HL-60 (cell line): ENCODE results near the gene SLC39A9.

ENCODE experiments used
- DNase-seq, 2 experiments: peaks; one replicate each; pipeline ENCODE4 v3.0.0-alpha.2; 2010 to 2020; ENCODE audit warnings: low read depth in 1 of 2, low spot score in 1 of 2
- H3K27ac ChIP-seq: fragments of 250-450 bp; sonication (Bioruptor Pico); replicated peaks from 2 replicates; pipeline ENCODE4 v1.5.1; 2020; ENCODE audit warnings: mild to moderate bottlenecking, moderate library complexity
- H3K27me3 ChIP-seq: fragments of 250-450 bp; sonication (Bioruptor Pico); 2 replicates; pipeline ENCODE4 v1.5.1; 2021; ENCODE audit warnings: mild to moderate bottlenecking, moderate library complexity; ENCODE audit not compliant: insufficient read depth, poor library complexity, severe bottlenecking
- H3K4me3 ChIP-seq: replicated peaks from 2 replicates; pipeline ENCODE4 v1.5.1; 2011; ENCODE audit warnings: mild to moderate bottlenecking, control low read depth, low read length; ENCODE audit not compliant: insufficient read depth
- GABPA ChIP-seq: IDR thresholded peaks from 2 replicates; pipeline ENCODE4 v1.6.1; 2012; ENCODE audit warnings: low read depth
- POLR2AphosphoS5 ChIP-seq: IDR thresholded peaks from 2 replicates; pipeline ENCODE4 v1.6.1; 2012; ENCODE audit warnings: low read depth
- SPI1 ChIP-seq: IDR thresholded peaks from 2 replicates; pipeline ENCODE4 v1.6.1; 2012; ENCODE audit warnings: low read depth, mild to moderate bottlenecking, borderline replicate concordance
- TF ChIP-seq, protein P1 (sequence below): IDR thresholded peaks from one replicate; pipeline ENCODE4 v1.5.1; 2011; ENCODE audit warnings: low read length, control low read depth, inconsistent platforms; ENCODE audit not compliant: insufficient read depth
- TF ChIP-seq, protein P2 (sequence below): IDR thresholded peaks from 2 replicates; pipeline ENCODE4 v1.6.1; 2012; ENCODE audit warnings: low read depth; ENCODE audit not compliant: insufficient replicate concordance

Gene SLC39A9

DNA sequence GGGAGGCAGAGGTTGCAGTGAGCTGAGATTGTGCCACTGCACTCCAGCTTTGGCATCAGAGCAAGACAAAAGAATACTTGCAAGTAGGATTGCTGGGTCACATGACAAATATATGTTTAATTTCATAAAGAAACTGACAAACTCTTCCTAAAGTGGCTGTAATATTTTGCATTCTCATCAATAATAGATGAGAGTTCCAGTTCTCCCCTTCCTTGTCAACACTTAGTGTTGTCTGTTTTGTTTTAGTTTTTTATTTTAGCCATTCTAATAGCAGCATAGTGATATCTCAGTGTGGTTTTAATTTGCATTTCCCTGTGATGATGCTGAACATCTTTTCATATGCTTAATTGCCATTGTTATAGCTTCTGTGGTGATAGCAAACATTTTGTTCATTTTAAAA is 31.2 kb downstream of the SLC39A9 start:
- TF ChIP-seq GABPA (no peak), POLR2AphosphoS5 (no peak), SPI1 (no peak)
- TF ChIP-seq, protein P1, sequence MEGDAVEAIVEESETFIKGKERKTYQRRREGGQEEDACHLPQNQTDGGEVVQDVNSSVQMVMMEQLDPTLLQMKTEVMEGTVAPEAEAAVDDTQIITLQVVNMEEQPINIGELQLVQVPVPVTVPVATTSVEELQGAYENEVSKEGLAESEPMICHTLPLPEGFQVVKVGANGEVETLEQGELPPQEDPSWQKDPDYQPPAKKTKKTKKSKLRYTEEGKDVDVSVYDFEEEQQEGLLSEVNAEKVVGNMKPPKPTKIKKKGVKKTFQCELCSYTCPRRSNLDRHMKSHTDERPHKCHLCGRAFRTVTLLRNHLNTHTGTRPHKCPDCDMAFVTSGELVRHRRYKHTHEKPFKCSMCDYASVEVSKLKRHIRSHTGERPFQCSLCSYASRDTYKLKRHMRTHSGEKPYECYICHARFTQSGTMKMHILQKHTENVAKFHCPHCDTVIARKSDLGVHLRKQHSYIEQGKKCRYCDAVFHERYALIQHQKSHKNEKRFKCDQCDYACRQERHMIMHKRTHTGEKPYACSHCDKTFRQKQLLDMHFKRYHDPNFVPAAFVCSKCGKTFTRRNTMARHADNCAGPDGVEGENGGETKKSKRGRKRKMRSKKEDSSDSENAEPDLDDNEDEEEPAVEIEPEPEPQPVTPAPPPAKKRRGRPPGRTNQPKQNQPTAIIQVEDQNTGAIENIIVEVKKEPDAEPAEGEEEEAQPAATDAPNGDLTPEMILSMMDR: no peak
- TF ChIP-seq, protein P2, sequence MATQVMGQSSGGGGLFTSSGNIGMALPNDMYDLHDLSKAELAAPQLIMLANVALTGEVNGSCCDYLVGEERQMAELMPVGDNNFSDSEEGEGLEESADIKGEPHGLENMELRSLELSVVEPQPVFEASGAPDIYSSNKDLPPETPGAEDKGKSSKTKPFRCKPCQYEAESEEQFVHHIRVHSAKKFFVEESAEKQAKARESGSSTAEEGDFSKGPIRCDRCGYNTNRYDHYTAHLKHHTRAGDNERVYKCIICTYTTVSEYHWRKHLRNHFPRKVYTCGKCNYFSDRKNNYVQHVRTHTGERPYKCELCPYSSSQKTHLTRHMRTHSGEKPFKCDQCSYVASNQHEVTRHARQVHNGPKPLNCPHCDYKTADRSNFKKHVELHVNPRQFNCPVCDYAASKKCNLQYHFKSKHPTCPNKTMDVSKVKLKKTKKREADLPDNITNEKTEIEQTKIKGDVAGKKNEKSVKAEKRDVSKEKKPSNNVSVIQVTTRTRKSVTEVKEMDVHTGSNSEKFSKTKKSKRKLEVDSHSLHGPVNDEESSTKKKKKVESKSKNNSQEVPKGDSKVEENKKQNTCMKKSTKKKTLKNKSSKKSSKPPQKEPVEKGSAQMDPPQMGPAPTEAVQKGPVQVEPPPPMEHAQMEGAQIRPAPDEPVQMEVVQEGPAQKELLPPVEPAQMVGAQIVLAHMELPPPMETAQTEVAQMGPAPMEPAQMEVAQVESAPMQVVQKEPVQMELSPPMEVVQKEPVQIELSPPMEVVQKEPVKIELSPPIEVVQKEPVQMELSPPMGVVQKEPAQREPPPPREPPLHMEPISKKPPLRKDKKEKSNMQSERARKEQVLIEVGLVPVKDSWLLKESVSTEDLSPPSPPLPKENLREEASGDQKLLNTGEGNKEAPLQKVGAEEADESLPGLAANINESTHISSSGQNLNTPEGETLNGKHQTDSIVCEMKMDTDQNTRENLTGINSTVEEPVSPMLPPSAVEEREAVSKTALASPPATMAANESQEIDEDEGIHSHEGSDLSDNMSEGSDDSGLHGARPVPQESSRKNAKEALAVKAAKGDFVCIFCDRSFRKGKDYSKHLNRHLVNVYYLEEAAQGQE: no peak
- Histone ChIP-seq H3K27ac (no peak overlapping the region), H3K27me3 (no peaks in the 10 kb centered on the region), H3K4me3 (no peak overlapping the region)
- no peak for DNase-seq

DNA sequence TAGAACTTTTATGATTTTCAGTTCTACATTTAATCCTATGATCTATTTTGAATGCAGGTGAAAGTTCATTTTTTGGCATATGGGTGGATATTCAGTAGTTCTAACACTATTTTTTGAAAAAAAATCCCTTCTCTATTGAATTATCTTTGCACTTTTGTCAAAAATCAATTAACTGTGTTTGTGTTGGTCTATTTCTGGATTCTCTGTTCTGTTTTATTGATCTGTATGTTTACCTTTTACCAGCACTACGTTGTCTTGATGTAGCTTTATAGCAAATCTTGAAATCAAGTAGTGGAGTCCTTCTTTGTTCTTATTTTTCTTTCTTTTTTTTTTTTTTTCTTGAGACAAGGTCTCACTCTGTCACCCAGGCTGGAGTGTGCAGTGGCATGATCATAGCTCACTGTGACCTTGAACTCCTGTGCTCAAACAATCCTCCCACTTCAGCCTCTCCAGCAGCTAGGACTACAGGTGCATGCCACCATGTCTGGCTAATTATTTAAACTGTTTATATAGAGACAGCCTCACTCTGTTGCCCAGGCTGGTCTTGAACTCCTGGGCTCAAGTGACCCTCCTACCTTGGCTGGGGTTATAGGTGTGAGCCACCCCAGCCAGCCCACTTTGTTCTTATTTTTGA is 31.9 kb downstream of the SLC39A9 start:
- TF ChIP-seq GABPA: no peak
- TF ChIP-seq SPI1: no peak
- TF ChIP-seq POLR2AphosphoS5: no peak
- TF ChIP-seq, protein P2: no peak
- TF ChIP-seq, protein P1: no peak
- Histone ChIP-seq H3K4me3 (no peak overlapping the region), H3K27ac (no peak overlapping the region), H3K27me3 (no peaks in the 10 kb centered on the region)
- DNase-seq: no peak

DNA sequence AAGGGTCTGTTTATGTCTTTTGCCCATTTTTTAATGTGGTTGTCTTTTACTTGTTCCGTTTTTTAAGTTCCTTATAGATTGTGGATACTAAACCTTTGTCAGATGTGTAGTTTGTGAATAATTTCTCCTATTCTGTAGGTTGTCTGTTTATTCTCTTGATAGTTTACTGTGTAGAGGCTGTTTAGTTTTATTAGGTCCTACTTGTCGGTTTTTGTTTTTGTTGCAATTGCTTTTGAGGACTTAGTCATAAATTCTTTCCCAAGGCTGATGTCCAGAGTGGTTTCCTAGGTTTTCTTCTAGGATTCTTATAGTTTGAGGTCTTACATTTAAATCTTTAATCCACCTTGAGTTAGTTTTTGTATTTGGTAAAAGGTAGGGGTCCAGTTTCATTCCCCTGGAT is 33.9 kb downstream of the SLC39A9 start:
- H3K27me3 ChIP-seq: no peaks in the 10 kb centered on the region
- no peak overlapping the region for H3K4me3 ChIP-seq
- no peak for DNase-seq
- TF ChIP-seq POLR2AphosphoS5: no peak
- no peak for TF ChIP-seq GABPA
- no peak for TF ChIP-seq SPI1
- TF ChIP-seq, protein P2: no peak
- TF ChIP-seq, protein P1: no peak
- no peak overlapping the region for H3K27ac ChIP-seq
